NCI-H1105 (cell line): ENCODE data around the gene ZMIZ1.

Experiments used
- DNase-seq: peaks from one replicate; lab custom pipeline; 2025; lab: John Stamatoyannopoulos, UW

Gene ZMIZ1

DNA sequence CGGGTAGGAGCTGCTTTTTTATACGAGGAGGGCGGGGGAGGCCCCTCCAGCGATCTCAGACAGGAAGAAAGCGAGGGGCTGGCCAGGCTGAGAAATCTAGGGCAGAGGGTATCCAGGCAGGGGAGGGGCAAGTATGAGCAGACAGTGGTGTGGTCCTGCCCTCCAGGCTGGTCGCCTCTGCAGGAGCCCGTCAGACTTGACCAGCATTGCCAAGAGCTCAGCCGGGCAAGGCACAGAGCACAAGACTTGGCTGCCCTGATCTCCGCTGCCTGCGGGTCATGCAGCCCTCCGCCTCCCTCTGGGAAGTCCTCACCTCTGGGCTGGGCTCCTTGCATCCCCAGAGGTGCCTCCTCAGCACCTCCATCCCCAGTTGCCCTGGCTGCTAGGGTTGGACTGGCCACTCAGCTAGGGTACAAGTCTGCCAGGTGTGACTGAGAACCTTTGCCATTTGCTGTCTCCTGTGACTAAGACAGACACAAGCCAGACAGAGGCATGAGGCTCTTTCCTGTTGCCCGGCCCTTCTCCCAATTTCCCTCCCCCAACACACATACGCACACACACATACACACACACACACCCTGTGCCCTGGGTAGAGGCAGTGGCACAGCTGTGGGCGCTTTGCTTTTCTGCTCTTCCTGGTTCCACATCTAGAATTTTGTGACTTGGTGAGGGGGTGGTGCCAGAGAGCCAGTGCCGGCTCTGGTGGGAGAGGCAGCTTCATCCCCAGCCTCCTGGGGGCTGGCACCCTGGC lies 219.4 kb downstream of the ZMIZ1 start:
- no peak for DNase-seq

DNA sequence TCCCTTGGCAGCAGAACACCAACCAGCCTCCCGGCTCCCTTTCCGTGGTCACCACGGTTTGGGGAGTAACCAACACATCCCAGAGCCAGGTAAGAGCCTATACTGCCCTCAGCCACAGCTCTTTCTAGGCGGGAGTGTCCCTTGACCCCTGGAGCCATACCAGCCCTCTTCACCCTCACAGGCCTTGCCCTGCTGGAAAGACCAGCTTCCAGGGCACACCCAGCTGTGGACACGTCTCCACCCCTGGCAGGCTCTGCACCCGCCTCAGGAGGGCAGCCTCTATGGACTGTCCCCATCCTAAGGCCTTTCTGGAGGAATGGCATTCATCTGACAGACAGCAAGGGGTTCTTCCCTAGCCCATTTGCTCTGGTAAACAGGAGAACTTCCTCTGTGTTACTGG lies 221.0 kb downstream of the ZMIZ1 start:
- no peak for DNase-seq

DNA sequence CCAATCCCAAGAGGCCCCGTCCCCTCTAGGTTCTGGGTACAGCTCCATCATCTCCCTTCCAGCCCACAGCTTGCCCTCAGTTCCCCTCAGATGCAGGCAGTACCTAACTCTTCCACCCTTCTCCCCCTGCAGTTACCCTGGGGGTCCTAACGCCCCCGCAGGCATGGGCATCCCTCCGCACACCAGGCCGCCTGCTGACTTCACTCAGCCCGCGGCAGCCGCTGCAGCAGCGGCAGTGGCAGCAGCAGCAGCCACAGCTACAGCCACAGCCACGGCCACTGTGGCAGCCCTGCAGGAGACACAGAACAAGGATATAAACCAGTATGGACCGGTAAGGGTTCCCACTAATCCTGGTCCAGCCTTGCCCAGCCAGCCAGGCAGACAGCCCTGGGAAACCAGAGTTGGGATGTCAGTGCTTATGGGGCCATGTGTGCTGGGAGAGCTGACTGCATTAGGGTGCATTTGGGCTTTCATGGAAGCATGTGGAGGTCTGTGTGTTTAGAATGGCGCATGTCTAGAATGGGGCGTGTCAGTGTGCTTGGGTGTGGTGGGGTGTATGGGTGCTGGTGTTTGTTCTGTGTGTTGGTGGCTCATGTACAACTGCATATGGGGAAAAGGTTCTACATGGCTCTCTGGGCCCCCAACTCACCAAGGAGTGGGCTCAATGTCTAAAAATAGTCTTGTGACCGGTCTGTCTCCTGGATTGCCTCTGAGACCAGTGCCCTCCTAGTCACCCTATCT lies 223.4 kb downstream of the ZMIZ1 start:
- no peak for DNase-seq

DNA sequence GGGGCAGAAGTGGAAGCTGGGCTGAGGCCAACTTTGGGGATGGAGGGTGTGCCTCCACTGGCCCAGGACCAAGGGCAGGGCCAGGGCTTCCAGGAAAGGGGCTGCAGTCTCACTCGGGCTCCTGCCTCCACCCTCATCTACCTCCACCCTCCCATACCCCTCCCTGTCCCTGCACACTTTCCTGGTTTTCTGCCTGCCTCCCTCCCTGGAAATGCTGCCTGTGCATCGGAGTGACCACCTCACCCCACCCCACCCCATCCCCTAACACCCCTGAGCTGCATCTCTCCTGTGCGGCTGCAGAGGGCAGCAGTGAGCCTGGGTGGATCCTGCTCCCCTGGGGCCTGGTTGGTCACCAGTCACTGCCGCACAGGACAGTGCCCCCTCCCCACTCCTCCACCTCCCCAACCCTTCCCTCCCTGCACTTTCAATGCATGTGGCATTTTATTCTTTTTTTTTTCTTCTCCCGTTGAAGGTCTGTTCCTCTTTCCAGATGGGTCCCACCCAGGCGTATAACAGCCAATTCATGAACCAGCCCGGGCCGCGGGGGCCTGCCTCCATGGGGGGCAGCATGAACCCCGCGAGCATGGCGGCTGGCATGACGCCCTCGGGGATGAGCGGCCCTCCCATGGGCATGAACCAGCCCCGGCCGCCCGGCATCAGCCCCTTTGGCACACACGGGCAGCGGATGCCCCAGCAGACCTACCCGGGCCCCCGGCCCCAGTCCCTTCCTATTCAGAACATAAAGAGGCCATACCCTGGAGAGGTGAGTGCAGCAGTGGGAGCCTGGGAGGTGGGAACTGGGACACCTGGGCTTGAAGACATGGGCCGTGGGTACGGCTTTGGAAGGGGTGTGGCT lies 224.4 kb downstream of the ZMIZ1 start:
- no peak for DNase-seq

DNA sequence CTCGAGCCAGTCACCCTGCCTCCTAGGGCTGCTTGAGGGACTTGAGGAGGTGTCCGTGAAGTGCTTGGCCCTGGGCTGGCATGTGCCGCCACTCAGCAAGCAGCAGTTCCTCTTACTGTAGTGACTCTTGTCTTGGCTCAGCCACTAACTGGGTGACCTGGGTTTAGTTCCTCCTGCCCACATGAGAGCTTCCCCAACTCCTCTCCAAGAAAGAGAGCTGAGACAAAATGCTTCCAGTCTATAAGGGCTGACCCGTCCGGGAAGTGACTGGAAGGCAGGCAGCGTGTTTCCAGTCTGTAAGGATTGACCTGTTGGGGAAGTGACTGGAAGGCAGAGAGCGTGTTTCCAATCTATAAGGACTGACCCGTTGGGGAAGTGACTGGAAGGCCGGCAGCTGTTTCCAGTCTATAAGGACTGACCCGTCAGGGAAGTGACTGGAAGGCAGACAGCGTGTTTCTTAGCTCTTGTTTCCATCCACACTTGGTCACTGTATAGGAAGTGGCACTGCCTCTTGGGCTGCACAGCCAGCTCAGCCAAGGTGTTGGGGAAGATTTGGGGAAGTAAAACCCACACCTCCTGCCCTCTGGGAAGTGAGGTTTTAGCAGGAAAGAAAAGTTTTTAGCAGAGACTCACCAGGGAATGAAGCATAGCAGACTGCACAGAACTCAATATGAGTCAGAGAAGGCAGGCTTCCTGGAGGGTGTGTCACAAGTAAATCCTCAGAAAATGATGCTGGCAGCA lies 225.2 kb downstream of the ZMIZ1 start:
- no peak for DNase-seq

DNA sequence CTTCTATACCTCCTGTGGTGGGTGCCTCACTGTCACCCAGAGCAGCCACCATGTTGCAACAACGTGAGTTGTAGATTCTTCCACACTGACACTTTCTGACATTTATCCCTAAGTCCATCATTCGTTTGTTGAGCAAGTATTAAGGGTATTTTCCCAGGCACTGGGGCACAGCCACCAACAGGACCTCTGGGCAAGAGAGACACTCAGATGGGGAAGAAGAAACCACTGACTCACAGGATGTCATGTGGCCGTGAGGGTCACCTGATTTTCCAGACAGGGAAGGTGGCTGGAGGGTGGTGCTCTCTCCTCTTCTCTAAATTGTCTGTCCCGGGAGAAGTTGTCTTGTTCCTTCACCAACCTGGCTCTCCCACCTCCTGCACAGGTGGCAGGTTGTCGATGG lies 226.8 kb downstream of the ZMIZ1 start:
- DNase-seq: no peak

DNA sequence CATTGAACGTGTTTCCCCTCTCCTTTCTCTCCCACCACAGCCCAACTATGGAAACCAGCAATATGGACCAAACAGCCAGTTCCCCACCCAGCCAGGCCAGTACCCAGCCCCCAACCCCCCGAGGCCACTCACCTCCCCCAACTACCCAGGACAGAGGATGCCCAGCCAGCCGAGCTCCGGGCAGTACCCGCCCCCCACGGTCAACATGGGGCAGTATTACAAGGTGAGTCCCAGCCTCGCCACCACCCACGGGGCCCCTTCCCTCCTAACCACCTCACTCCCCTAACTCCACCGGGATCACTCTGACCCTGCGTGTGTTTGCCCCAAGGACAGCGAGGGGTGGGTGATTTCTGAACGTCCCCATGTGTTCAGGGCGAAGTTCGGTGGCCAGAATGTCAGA lies 227.7 kb downstream of the ZMIZ1 start:
- DNase-seq: no peak

DNA sequence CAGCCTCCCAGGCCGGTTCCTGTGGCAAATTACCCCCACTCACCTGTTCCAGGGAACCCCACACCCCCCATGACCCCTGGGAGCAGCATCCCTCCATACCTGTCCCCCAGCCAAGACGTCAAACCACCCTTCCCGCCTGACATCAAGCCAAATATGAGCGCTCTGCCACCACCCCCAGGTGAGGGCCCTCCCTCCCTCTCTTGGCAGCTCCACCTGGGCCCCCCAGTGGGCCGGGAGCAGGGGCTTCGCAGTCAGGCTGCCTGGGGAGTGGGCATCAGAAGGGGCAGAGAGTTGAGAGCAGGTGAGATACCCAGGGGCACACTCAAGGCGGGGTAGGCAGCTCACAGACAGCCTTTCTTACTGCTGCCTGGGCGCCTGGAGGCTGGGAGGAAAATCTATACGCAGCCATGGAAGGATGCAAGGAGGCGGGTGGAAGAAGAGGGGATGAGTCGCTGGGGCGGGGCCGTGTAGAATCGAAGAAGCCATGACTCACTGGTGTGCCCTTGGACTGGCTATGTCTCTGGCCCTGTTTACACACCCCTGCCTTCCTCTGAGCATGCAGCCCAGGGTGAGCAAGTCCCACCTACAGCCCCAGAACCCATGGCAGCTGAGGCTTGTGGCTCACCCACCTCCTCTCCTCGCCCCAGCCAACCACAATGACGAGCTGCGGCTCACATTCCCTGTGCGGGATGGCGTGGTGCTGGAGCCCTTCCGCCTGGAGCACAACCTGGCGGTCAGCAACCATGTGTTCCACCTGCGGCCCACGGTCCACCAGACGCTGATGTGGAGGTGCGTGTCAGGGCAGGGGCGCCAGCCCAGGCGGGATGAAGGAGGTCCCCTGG lies 229.9 kb downstream of the ZMIZ1 start:
- DNase-seq: no peak

DNA sequence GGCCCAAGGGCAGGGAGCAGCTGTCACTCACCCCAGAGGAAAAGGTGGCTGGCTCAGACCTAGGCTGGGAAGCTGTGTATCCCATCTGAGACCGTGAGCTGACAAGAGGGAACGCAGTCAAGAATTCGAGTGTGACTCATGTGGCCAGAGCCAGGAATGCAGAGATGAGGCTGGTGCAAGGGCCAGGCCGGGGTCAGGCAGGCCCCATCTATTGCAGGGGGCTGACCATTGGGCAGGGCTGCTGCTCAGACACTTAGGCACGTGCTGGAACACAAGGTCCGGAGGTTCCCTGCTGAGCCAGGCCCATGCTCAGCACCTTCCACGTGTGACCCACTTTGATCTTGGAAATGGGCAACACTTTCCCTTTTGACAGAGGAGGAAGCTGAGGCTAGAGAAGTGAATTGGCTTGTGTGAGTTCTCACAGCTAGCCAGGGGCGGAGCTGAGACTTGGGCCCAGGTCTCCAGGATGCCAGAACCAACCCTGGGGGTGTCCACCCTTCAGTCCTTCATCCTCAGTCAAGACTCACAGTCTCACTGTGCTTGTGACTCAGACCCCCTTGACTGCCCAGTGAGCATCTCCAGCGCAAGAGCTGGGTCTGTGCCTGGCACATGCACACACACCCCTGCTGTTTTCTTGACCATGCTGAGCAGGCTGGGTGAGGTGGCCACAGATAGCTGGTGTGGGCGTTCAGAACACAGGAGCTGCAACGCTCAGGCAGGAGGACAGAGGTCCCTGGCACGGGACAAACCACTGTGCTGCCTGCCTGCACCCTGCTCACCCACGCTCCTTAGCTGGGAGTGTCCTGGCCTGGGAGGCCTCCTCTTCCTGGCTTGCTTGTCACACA lies 230.9 kb downstream of the ZMIZ1 start:
- no peak for DNase-seq

DNA sequence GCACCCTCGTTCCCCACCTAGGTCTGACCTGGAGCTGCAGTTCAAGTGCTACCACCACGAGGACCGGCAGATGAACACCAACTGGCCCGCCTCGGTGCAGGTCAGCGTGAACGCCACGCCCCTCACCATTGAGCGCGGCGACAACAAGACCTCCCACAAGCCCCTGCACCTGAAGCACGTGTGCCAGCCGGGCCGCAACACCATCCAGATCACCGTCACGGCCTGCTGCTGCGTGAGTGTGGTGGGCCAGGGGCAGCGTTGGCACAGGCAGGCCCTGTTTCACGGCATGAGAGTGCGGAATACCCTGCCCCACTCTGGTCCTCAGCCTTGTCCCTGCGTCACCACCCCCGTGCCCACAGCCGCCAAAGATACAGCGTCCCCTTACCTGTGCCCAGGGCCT lies 231.9 kb downstream of the ZMIZ1 start:
- no peak for DNase-seq

DNA sequence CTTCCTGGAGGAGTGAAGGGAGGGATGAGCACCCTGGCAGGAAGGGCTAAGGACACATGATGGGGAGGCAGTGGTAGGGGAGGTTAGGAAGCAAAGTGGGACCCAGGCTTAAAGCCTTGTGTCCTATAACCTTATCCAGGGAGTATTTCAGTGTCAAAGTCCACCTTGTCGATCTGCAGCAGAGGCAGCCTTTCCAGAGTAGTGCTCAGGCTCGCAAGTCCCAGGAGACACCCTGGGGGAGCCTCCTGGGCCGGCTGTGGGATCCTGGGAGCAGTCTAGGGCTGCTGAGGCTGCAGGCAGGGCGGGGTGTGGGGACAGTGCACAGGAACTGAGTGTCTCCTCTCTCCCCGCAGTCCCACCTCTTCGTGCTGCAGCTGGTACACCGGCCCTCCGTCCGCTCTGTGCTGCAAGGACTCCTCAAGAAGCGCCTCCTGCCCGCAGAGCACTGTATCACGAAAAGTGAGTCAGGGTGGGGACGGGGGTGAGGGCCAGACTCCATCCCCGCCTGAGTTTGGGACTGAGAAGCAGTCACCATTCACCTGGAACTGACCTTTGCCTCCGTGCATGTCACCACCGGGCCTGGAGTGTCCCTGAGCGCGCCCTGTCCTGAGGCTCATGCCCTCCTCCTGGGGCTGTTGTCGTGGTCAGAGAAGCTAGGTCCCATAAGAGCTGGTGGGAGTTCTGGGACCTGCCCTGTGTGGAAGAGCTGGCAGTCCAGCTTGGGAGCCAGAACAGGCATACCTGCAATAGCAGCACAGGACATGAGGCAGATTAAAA lies 233.2 kb downstream of the ZMIZ1 start:
- no peak for DNase-seq

DNA sequence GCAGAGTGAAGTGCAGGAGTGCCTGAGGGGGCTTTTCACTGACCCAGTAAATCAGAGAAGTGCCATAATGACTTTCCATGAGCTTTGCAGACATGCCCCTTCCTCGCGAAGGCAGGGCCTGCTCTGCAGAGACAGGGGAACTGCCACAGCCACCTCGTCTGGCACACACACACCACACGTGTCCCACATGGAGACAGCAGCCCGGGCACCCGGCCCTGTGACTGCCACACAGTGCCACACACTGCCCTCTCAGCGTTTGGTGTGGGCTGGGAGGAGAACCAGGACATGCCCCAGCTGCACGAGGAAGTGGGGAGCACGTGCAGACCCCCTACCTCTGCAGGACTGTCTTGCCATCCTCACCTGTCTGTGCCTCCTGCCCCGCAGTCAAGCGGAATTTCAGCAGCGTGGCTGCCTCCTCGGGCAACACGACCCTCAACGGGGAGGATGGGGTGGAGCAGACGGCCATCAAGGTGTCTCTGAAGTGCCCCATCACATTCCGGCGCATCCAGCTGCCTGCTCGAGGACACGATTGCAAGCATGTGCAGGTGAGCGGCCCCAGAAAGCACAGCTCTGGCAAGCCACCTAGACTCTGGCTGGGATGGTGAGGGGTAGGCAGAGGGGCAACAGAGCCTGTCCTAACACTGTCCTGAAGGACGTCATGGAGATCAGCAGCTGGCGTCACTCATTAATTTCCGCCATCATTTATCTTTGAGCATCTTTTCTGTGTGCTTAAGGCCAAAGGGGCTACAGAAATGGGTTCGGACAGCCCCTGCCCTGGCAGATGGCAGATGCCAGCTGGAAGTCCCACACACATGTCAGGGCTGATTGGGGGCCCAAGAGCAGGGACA lies 235.1 kb downstream of the ZMIZ1 start:
- DNase-seq: no peak

DNA sequence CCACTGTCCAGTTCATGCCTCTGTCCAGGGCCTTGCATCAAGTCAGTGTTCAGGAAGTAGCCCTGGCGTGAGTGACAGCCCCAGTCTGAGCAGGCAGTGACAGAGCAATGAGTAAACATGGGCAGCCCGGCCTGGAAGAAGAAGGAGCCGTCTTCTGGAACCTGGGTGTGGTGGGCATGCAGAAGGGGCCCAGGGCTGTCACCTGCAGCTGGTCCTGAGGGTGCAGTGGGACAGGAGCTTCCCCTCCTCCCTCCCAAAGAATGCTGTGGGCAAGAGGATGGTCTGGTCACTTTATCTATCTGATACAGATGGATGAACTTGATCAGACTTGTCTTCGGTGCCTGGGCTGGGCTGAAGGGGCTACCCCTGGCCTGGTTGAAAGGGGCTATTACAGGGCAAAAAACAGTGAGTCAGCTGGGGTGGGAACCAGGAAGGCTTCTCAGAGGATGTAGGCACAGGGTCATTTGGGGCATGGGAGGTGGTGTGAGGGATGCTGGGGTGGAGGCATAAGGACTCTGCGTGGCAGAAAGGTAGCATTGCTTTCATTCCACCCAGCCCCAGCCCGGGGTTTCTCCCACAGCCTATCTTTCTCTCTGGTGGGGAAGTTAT lies 235.8 kb downstream of the ZMIZ1 start:
- no peak for DNase-seq

DNA sequence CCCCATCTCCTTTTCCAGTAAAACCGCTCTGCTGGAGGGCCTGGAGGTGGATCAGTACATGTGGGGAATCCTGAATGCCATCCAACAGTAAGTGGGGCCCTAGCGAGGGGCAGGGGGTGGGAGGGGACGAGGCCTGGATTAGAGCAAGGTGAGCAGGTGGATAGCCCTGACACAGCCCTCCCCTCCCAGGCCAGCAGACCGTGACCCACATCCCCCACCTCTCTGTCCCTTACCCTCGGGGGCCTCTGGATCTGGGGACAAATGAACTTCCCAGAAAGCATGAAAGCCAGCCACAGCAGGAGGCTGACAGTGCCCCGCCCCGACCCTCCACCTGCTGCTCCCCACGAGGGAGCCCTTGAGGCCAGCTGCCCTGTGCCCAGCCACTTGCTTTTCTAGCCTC lies 236.7 kb downstream of the ZMIZ1 start:
- no peak for DNase-seq

DNA sequence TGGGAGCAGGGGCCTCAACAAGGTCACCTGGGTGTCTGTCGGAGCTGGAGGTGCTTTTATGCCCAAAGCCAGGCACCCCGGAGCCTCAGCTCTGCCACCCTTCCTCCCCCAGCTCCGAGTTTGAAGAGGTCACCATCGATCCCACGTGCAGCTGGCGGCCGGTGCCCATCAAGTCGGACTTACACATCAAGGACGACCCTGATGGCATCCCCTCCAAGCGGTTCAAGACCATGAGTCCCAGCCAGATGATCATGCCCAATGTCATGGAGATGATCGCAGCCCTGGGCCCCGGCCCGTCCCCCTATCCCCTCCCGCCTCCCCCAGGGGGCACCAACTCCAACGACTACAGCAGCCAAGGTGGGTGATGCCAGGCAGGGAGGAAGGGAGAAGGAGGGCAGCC lies 237.2 kb downstream of the ZMIZ1 start:
- DNase-seq: no peak

DNA sequence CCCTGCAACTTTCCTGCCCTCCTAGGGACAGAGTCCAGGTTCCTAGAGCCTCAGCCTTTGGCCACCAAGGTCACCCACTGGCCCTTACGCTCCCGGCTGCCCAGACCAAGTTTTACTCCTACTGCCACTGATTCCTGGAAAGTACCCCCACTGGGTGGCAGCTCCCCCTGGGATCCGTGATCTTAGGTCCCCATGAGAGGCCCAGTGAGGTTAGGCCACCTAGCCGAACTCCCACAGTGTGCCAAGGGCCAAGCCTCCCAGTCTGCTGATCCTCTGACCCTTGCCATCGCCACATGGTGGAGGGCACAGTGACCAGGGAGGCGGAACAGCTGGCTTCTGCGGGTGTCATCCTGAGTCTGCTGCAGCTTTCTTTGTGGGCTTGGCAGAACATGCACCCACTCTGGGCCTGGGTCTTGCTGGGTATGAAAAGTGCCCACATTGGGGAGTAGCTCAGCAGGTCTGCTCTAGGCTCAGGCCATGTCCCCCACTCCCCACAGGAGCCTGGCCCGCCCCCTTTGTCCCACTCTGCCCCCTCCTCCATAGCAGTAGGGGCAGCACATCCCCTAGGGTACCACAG lies 238.0 kb downstream of the ZMIZ1 start:
- no peak for DNase-seq

DNA sequence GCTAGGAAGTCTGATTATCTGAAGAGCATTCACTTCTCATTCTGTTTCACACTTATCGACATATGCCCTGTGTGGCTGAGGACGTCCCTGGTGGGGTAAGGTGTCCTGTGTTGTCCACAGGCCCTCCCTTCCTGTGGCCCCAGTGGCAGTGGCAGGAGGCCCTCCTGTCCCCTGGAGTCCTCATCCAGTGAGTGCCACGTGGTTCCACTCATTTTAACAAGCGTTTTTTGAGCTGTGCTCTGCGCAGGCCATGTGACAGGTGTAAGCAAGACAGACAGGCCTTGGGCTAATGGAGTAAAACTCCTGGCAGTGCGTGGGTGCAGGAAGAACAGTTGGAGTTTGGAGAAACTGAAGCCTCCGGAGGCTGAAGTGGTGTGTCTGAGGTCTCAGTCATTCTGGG lies 239.2 kb downstream of the ZMIZ1 start:
- no peak for DNase-seq
